Lower leg skin (tissue), 4 donors: ENCODE results near the gene TBATA. TPM values are rescaled to one million over a fixed set of nuclear protein-coding genes. Genes with fewer than 3 reads are reported as not detected.
A peak's percentile ranks its signal among the peaks of the same experiment; 100 is the strongest.

Source experiments
- DNase-seq, 2 donors: peaks; one replicate each; pipeline ENCODE4 v3.0.0-alpha.2; 2019; ENCODE audit warnings: low spot score in 2 of 2
- H3K4me3 ChIP-seq: fragments of 200-600 bp; sonication (generic); 2 replicates; pipeline ENCODE4 v1.5.1; 2017; ENCODE audit warnings: mild to moderate bottlenecking, low read depth; ENCODE audit not compliant: poor library complexity, severe bottlenecking
- POLR2A ChIP-seq, 2 donors: fragments of 450-650 bp; IDR thresholded peaks; one replicate each; pipeline ENCODE4 v1.6.1; 2016 to 2017; ENCODE audit warnings: antibody characterized with exemption in 2 of 2, mild to moderate bottlenecking in 1 of 2, moderate library complexity in 1 of 2
- WGBS, 2 donors: methylation state at CpG; one replicate each; pipeline ENCODE4 v1.1.5; 2018; 5-methylcytosine and 5-hydroxymethylcytosine counted together
- intact Hi-C: fragments of 100-400 bp; cut with DNase I; formaldehyde crosslinking; loops from one replicate; pipeline ENCODE4 v1.15.0; 2023; ENCODE audit warnings: low total_unique reads
- total RNA-seq, 4 donors: library from RNA; depleted of rRNA; stranded (reverse); fragments of >200 nt; gene quantifications; one replicate each; pipeline ENCODE4 v1.1.0, GENCODE V29; 2016
- TF ChIP-seq, protein P1 (sequence below), 3 donors: fragments of 450-650 bp; IDR thresholded peaks; one replicate each; pipeline ENCODE4 v1.5.1; 2016; ENCODE audit warnings: antibody characterized with exemption in 3 of 3, mild to moderate bottlenecking in 3 of 3, moderate library complexity in 2 of 3

The TBATA gene
- total RNA-seq, 4 donors from 2014 or later: not detected

GRCh38 chr10:70784471-70784870, 706 bp downstream of the TBATA start:
- intact Hi-C loops: no loop called here
- H3K4me3 ChIP-seq: no peak overlapping the region

GRCh38 chr10:70784016-70784415, 1.2 kb downstream of the TBATA start:
- intact Hi-C loops: no loop called here
- no peak for DNase-seq
- no peak overlapping the region for H3K4me3 ChIP-seq
- TF ChIP-seq, protein P1, sequence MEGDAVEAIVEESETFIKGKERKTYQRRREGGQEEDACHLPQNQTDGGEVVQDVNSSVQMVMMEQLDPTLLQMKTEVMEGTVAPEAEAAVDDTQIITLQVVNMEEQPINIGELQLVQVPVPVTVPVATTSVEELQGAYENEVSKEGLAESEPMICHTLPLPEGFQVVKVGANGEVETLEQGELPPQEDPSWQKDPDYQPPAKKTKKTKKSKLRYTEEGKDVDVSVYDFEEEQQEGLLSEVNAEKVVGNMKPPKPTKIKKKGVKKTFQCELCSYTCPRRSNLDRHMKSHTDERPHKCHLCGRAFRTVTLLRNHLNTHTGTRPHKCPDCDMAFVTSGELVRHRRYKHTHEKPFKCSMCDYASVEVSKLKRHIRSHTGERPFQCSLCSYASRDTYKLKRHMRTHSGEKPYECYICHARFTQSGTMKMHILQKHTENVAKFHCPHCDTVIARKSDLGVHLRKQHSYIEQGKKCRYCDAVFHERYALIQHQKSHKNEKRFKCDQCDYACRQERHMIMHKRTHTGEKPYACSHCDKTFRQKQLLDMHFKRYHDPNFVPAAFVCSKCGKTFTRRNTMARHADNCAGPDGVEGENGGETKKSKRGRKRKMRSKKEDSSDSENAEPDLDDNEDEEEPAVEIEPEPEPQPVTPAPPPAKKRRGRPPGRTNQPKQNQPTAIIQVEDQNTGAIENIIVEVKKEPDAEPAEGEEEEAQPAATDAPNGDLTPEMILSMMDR (IDR thresholded peaks at IDR 0.05): no peak
- TF ChIP-seq POLR2A (IDR thresholded peaks at IDR 0.05): no peak
- 68 to 73% methylated on average over 5 of the region's 5 CpGs for WGBS, 2 donors

More at GRCh38 chr10:70784471-70784870, 706 bp downstream of the TBATA start:
- 59 to 62% methylated on average over 2 of the region's 2 CpGs for WGBS, 2 donors
- no peak for DNase-seq
- TF ChIP-seq, protein P1 (IDR thresholded peaks at IDR 0.05): no peak
- no peak for TF ChIP-seq POLR2A (IDR thresholded peaks at IDR 0.05)

DNA sequence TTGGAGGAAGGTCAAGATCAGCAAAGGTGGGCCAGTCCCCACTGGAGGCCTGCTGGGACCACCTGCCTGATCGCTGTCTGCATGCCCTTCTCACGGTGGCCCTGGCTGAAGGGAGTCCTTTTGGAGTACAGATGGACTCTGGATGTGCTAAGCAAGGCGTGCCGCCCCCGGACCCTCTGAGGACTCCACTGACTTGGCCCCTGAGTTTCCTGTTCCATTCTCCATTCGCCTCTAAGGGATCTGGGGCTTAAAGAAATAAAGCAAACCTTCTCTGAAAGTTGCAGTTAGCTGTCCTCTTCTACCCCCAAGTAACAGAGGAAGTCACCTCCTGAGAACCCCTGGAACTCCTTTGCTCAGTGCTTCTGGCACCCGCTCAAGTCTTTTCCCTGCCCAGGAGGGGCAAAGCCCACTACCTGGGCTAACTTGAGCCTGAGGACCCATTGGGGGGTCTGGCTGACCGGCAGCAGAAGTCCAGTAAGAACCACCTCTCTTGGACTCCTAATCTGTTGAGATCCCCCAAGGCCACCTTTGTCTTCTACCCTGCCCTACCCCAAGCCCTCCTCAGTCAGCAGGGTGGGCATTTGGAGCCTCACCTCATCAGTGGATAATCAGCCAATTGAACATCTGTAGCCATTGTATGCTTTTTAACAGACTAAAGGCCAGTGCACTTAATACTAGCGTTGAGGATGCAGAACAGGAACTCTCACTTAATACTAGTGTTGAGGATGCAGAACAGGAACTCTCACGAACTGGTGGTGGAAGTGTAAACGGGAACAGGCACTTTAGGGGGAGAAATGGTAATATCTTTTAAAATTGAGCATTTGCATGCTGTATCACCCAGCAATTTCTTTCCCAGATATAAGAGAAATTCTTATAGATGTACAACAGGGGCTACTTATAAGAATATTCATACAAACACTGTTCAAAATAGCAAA, 2.2 kb downstream of the TBATA start:
- 75 to 88% methylated on average over 11 of the region's 11 CpGs for WGBS, 2 donors
- peak in 1 of 2 donors; percentile 10 for DNase-seq
- intact Hi-C loops: no loop called here
- TF ChIP-seq POLR2A (IDR thresholded peaks at IDR 0.05): no peak
- TF ChIP-seq, protein P1 (IDR thresholded peaks at IDR 0.05): no peak
- H3K4me3 ChIP-seq: no peak overlapping the region

GRCh38 chr10:70782086-70782745, 3.0 kb downstream of the TBATA start:
- TF ChIP-seq POLR2A (IDR thresholded peaks at IDR 0.05): no peak
- TF ChIP-seq, protein P1 (IDR thresholded peaks at IDR 0.05): no peak
- intact Hi-C loops: no loop called here
- peak in 1 of 2 donors; percentile 11 for DNase-seq
- 81 to 83% methylated on average over 4 of the region's 4 CpGs for WGBS, 2 donors
- no peak overlapping the region for H3K4me3 ChIP-seq

DNA sequence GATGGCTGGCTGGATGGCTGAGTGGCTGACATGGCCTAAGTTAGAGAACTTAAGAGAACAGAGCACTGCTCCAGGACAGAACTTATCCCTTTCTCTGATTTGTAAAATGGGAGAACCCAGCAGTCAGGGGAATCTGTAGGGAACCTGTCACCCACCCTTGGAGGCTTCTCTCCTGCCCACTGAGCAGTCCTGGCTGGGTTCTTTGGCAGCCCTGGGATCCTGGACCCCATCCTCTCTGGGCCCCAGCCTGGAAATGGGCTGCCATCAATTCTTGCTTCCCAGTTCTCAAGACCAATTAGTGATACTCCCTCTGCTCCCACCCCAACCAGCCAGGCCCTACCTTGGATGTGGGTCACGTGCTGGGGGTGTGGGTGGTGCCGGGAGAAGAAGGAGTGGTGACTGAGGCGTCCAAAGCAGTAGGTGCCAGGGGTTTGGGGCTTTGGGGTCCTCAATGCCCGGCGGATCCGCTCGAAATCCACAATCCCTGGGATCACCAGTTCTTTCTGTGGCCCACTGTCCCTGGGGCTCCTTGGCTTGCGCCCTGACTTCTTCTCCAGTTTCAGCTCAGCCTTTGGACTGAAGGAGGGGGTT, 3.6 kb downstream of the TBATA start:
- DNase-seq: peak in 1 of 2 donors; percentile 7
- TF ChIP-seq POLR2A (IDR thresholded peaks at IDR 0.05): no peak
- TF ChIP-seq, protein P1 (IDR thresholded peaks at IDR 0.05): no peak
- no peak overlapping the region for H3K4me3 ChIP-seq
- intact Hi-C loops: no loop called here
- 92 to 97% methylated on average over 8 of the region's 8 CpGs for WGBS, 2 donors
